Keratinocyte (primary cell): ENCODE measurements around the gene LDLRAD4. TPM values are rescaled to one million over a fixed set of nuclear protein-coding genes. Genes with fewer than 3 reads are reported as not detected.

Experiments used
- DNase-seq: peaks from one replicate; pipeline ENCODE4 v3.0.0-alpha.2; 2011; ENCODE audit warnings: low read depth, missing footprints, low spot score
- FAIRE-seq: peaks from 2 replicates; lab custom pipeline; 2011; peaks lifted over from hg19 to GRCh38; lab: Jason Lieb, UNC
- H2AFZ ChIP-seq: 2 replicates; pipeline ENCODE4 v1.6.0; 2012; ENCODE audit warnings: low read length, control low read depth, inconsistent platforms; ENCODE audit not compliant: control insufficient read depth
- H3K27ac ChIP-seq: 2 replicates; pipeline ENCODE4 v1.5.1; 2011; ENCODE audit warnings: low read length; ENCODE audit not compliant: control insufficient read depth, insufficient read depth
- H3K27me3 ChIP-seq: 3 replicates; pipeline ENCODE4 v1.6.0; 2011; ENCODE audit warnings: low read length; ENCODE audit not compliant: control insufficient read depth, insufficient read depth; ENCODE audit errors: extremely low read depth
- H3K36me3 ChIP-seq, 2 experiments: 2 replicates in 1 of 2; 3 replicates in 1 of 2; pipeline ENCODE4 v1.5.1; 2011; ENCODE audit warnings: low read length in 2 of 2, mild to moderate bottlenecking in 1 of 2; ENCODE audit not compliant: control insufficient read depth in 2 of 2, insufficient read depth in 2 of 2; ENCODE audit errors: extremely low read depth in 1 of 2
- H3K4me1 ChIP-seq: 3 replicates; pipeline ENCODE4 v1.5.1; 2011; ENCODE audit warnings: low read length; ENCODE audit not compliant: control insufficient read depth, insufficient read depth; ENCODE audit errors: extremely low read depth
- H3K4me2 ChIP-seq: 3 replicates; pipeline ENCODE4 v1.6.0; 2011; ENCODE audit warnings: low read depth, low read length; ENCODE audit not compliant: control insufficient read depth, insufficient read depth; ENCODE audit errors: extremely low read depth
- H3K4me3 ChIP-seq, 3 experiments: fragments of 200-600 bp in 1 of 3; sonication (generic) in 1 of 3; 2 replicates in 2 of 3; 3 replicates in 1 of 3; pipeline ENCODE4 v1.5.1; 2011 to 2016; ENCODE audit warnings: low read length in 3 of 3, mild to moderate bottlenecking in 3 of 3, control low read depth in 2 of 3, inconsistent platforms in 1 of 3, low read depth in 1 of 3, mixed read lengths in 1 of 3, mixed run types in 1 of 3, moderate library complexity in 1 of 3; ENCODE audit not compliant: control insufficient read depth in 2 of 3, insufficient read depth in 2 of 3; ENCODE audit errors: extremely low read depth in 1 of 3
- H3K79me2 ChIP-seq: 2 replicates; pipeline ENCODE4 v1.6.0; 2012; ENCODE audit warnings: low read length; ENCODE audit not compliant: control insufficient read depth, insufficient read depth
- H3K9ac ChIP-seq: 3 replicates; pipeline ENCODE4 v1.6.0; 2011; ENCODE audit warnings: low read length; ENCODE audit not compliant: control insufficient read depth, insufficient read depth; ENCODE audit errors: extremely low read depth
- H3K9me1 ChIP-seq: 3 replicates; pipeline ENCODE4 v1.6.0; 2011; ENCODE audit warnings: low read length; ENCODE audit not compliant: control insufficient read depth, insufficient read depth; ENCODE audit errors: extremely low read depth
- H3K9me3 ChIP-seq: 2 replicates; pipeline ENCODE4 v1.5.1; 2012; ENCODE audit warnings: low read depth, low read length; ENCODE audit not compliant: control insufficient read depth
- H4K20me1 ChIP-seq: 3 replicates; pipeline ENCODE4 v1.6.0; 2011; ENCODE audit warnings: low read length; ENCODE audit not compliant: control insufficient read depth, insufficient read depth; ENCODE audit errors: extremely low read depth
- EZH2 ChIP-seq: IDR thresholded peaks from one replicate; pipeline ENCODE4 v1.6.1; 2012; ENCODE audit warnings: inconsistent platforms, mild to moderate bottlenecking, low read length, moderate library complexity
- dilution Hi-C: fragments of 300-500 bp; cut with MboI; formaldehyde crosslinking; loops from one replicate; pipeline ENCODE4 v1.7.0; 2020; ENCODE audit warnings: low sequenced_read_pairs; ENCODE audit not compliant: extremely low pct_ligation_motif_present
- polyA plus RNA-seq, 5 experiments: library from polyadenylated mRNA; depleted of rRNA in 3 of 5; stranded (reverse) in 3 of 5; stranded (forward) in 1 of 5; unstranded in 1 of 5; fragments of >200 nt; gene quantifications; 1 replicate in 1 of 5; 2 replicates in 3 of 5; 3 replicates in 1 of 5; pipeline versions ENCODE4 v1.2.1 to v1.2.3, GENCODE V29; 2011 to 2012; ENCODE audit warnings: missing spikeins in 2 of 5, low read depth in 1 of 5, low replicate concordance in 1 of 5
- TF ChIP-seq, protein P1 (sequence below), 3 experiments: IDR thresholded peaks in 1 of 3; conservative IDR thresholded peaks in 1 of 3; optimal IDR thresholded peaks in 1 of 3; 2 replicates in 2 of 3; 3 replicates in 1 of 3; pipeline versions ENCODE3 to v1.5.1; 2011; ENCODE audit warnings: low read length in 3 of 3, mild to moderate bottlenecking in 3 of 3, moderate library complexity in 2 of 3, control low read depth in 1 of 3, inconsistent platforms in 1 of 3; ENCODE audit not compliant: insufficient read depth in 2 of 3; ENCODE audit errors: extremely low read depth in 1 of 3

The LDLRAD4 gene
- polyA plus RNA-seq, 1 donor (not counting 4 experiments of a cell fraction or from before 2014, with no cell fraction given), result not detected

DNA sequence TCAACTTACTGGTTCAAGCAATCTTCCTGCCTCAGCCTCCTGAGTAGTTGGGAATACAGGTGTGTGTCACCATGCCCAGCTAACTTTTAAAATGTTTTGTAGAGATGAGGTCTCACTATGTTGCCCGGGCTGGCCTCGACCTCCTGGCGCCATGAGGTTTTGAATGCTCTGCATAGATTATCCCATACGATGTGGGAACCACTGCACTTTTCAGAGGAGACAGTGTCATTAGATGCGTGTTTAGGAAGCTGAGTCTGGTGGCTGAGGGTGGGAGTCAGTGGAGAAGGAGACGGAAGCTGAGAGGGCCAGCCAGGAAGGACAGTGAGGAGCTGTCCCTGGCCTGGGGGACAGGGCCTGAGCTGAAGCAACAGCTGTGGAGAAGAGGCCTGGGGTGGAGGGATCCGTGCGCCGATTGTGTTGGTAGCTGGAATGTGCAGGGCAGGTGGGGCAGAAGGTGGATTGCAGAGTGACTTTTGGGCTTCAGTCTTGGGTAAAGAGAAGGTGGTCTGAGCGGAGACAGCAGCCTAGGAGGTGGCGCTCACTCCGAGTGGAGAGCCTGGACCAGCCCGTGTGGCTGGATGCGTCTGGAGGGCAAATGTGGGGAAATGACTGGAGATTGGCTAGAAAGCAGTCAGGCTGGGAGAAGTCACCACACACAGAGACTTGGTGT, 68.0 kb downstream of the LDLRAD4 start:
- Histone ChIP-seq H3K27me3 (no peaks in the 10 kb centered on the region), H2AFZ (no peak overlapping the region), H4K20me1 (no peaks in the 10 kb centered on the region), H3K9me3 (peaks cover 2% of the 10 kb centered on the region), H3K4me2 (no peak overlapping the region), H3K36me3 (no peaks in the 10 kb centered on the region), H3K9me1 (no peaks in the 10 kb centered on the region), H3K4me1 (no peaks in the 10 kb centered on the region), H3K9ac (no peak overlapping the region), H3K27ac (no peak overlapping the region), H3K4me3 (no peak overlapping the region), H3K79me2 (no peaks in the 10 kb centered on the region)
- no peak for TF ChIP-seq EZH2
- TF ChIP-seq, protein P1, sequence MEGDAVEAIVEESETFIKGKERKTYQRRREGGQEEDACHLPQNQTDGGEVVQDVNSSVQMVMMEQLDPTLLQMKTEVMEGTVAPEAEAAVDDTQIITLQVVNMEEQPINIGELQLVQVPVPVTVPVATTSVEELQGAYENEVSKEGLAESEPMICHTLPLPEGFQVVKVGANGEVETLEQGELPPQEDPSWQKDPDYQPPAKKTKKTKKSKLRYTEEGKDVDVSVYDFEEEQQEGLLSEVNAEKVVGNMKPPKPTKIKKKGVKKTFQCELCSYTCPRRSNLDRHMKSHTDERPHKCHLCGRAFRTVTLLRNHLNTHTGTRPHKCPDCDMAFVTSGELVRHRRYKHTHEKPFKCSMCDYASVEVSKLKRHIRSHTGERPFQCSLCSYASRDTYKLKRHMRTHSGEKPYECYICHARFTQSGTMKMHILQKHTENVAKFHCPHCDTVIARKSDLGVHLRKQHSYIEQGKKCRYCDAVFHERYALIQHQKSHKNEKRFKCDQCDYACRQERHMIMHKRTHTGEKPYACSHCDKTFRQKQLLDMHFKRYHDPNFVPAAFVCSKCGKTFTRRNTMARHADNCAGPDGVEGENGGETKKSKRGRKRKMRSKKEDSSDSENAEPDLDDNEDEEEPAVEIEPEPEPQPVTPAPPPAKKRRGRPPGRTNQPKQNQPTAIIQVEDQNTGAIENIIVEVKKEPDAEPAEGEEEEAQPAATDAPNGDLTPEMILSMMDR (optimal IDR thresholded peaks at IDR 0.05 in 1 of 3, IDR thresholded peaks at IDR 0.05 in 1 of 3, conservative IDR thresholded peaks at IDR 0.05 in 1 of 3; ENCODE audit: extremely low read depth in 1 of 3, insufficient read depth in 2 of 3, low read length in 3 of 3), result no peak
- no peak for DNase-seq
- no peak for FAIRE-seq
- dilution Hi-C loops, result no loop called here

- no peak for DNase-seq
- Histone ChIP-seq H3K27me3 (no peaks in the 10 kb centered on the region), H3K9me1 (no peaks in the 10 kb centered on the region), H3K36me3 (no peaks in the 10 kb centered on the region), H3K79me2 (no peaks in the 10 kb centered on the region), H3K4me2 (no peak overlapping the region), H3K4me1 (no peaks in the 10 kb centered on the region), H3K9me3 (peaks cover 2% of the 10 kb centered on the region), H3K9ac (no peak overlapping the region), H4K20me1 (no peaks in the 10 kb centered on the region), H3K27ac (no peak overlapping the region), H3K4me3 (no peak overlapping the region), H2AFZ (no peak overlapping the region)
- dilution Hi-C loops, result no loop called here
- TF ChIP-seq EZH2, result no peak
- TF ChIP-seq, protein P1 (optimal IDR thresholded peaks at IDR 0.05 in 1 of 3, IDR thresholded peaks at IDR 0.05 in 1 of 3, conservative IDR thresholded peaks at IDR 0.05 in 1 of 3; ENCODE audit: extremely low read depth in 1 of 3, insufficient read depth in 2 of 3, low read length in 3 of 3), result no peak
- FAIRE-seq, result no peak
Measured at GRCh38 chr18:13287372-13287771, 68.8 kb downstream of the LDLRAD4 start.
